Spleen (tissue), 11 donors: ENCODE measurements around the gene KCNG4. TPM values are rescaled to one million over a fixed set of nuclear protein-coding genes. Genes with fewer than 3 reads are reported as not detected.

Experiments used
- DNase-seq: peaks from one replicate; pipeline ENCODE4 v3.0.0-alpha.2; 2020
- H3K27ac ChIP-seq, 8 donors: fragments of 200-600 bp; sonication (generic) in 7 of 8; 1 replicate in 4 of 8; 2 replicates in 4 of 8; pipeline versions ENCODE4 v1.5.0 to v1.8.0; 2016 to 2021; ENCODE audit warnings: inconsistent platforms in 4 of 8, mild to moderate bottlenecking in 4 of 8, moderate library complexity in 1 of 8
- H3K27me3 ChIP-seq, 7 donors: fragments of 200-600 bp; sonication (generic) in 6 of 7; replicated peaks in 1 of 7; 1 replicate in 4 of 7; 2 replicates in 3 of 7; pipeline versions ENCODE4 v1.5.0 to v1.8.0; 2016 to 2021; ENCODE audit warnings: inconsistent platforms in 3 of 7, mild to moderate bottlenecking in 1 of 7
- H3K36me3 ChIP-seq, 6 donors: fragments of 200-600 bp; sonication (generic) in 5 of 6; 1 replicate in 4 of 6; 2 replicates in 2 of 6; pipeline versions ENCODE4 v1.5.0 to v1.8.0; 2016 to 2021; ENCODE audit warnings: inconsistent platforms in 2 of 6
- H3K4me1 ChIP-seq, 6 donors: fragments of 200-600 bp; sonication (generic) in 5 of 6; 1 replicate in 3 of 6; 2 replicates in 3 of 6; pipeline versions ENCODE4 v1.5.0 to v1.8.0; 2016 to 2021; ENCODE audit warnings: inconsistent platforms in 3 of 6
- H3K4me3 ChIP-seq, 8 donors: fragments of 200-600 bp; sonication (generic) in 7 of 8; 1 replicate in 4 of 8; 2 replicates in 4 of 8; pipeline versions ENCODE4 v1.5.0 to v1.8.0; 2016 to 2021; ENCODE audit warnings: inconsistent platforms in 4 of 8, mild to moderate bottlenecking in 4 of 8, moderate library complexity in 2 of 8
- H3K9me3 ChIP-seq, 8 donors: fragments of 200-600 bp; sonication (generic) in 7 of 8; 1 replicate in 4 of 8; 2 replicates in 4 of 8; pipeline versions ENCODE4 v1.5.0 to v1.8.0; 2016 to 2021; ENCODE audit warnings: inconsistent platforms in 4 of 8
- POLR2A ChIP-seq, 3 donors: fragments of 450-650 bp; IDR thresholded peaks; one replicate each; pipeline ENCODE4 v1.5.1; 2017; ENCODE audit warnings: antibody characterized with exemption in 3 of 3, mild to moderate bottlenecking in 1 of 3
- POLR2AphosphoS5 ChIP-seq, 3 donors: sonication (generic); formaldehyde crosslinking; IDR thresholded peaks; one replicate each; pipeline ENCODE4 v1.5.1; 2017; ENCODE audit warnings: antibody characterized with exemption in 3 of 3
- WGBS, 5 donors: extraction: QIAGEN DNeasy Blood & Tissue Kit in 3 of 5; methylation state at CpG; one replicate each; pipeline versions ENCODE4 v1.1.5 to v1.1.7; 2013 to 2018; 5-methylcytosine and 5-hydroxymethylcytosine counted together
- intact Hi-C: fragments of 100-400 bp; cut with DNase I; formaldehyde crosslinking; loops from one replicate; pipeline ENCODE4 v1.15.0; 2023; ENCODE audit warnings: low total_unique reads
- polyA plus RNA-seq, 3 donors: library from polyadenylated mRNA; stranded (reverse); fragments of 200-250 nt; gene quantifications; one replicate each; pipeline ENCODE4 v1.2.1, GENCODE V29; 2013
- total RNA-seq, 7 donors: library from RNA; depleted of rRNA in 3 of 7; stranded (reverse); fragments of >200 nt in 3 of 7; fragmentation: NEBNext Ultra II Directional in 4 of 7; extraction: Animal tissue kit (Norgen Biotek cat#: 25700) in 4 of 7; gene quantifications; one replicate each; pipeline versions ENCODE4 v1.1.0 to v1.2.1, GENCODE V29; 2016 to 2021
- TF ChIP-seq, protein P1 (sequence below), 11 experiments: fragments of 200-600 bp in 7 of 11; fragments of 450-650 bp in 4 of 11; sonication (generic) in 4 of 11; IDR thresholded peaks in 8 of 11; conservative IDR thresholded peaks in 3 of 11; 1 replicate in 7 of 11; 2 replicates in 4 of 11; pipeline versions ENCODE4 v1.4.0 to v1.8.0; 2016 to 2021; ENCODE audit warnings: antibody characterized with exemption in 11 of 11, inconsistent platforms in 4 of 11, mild to moderate bottlenecking in 1 of 11
- donor health status: healthy with polysubstance abuse.
- donor health status: DM: no; HTN: no; CAD: no; lungs with moderate emphysema.
- donor health status: DM: no; HTN: no; CAD: no.
- donor health status: Bipolar disorder and iron deficiency.
- donor health status: healthy.
- donor health status: DM: no; HTN: no; CAD: no.
- donor health status: DM: yes; HTN: yes; CAD: no.

KCNG4 gene
- total and polyA plus RNA-seq, 10 donors, result not detected

GRCh38 chr16:84214451-84215066, 25.3 kb downstream of the KCNG4 start:
- H3K27me3 ChIP-seq, result no peaks in the 10 kb centered on the region
- intact Hi-C loops, result no loop called here
- no peaks in the 10 kb centered on the region for H3K9me3 ChIP-seq
- TF ChIP-seq POLR2AphosphoS5 (IDR thresholded peaks at IDR 0.05) (no peak), POLR2A (IDR thresholded peaks at IDR 0.05) (no peak)
- TF ChIP-seq, protein P1, sequence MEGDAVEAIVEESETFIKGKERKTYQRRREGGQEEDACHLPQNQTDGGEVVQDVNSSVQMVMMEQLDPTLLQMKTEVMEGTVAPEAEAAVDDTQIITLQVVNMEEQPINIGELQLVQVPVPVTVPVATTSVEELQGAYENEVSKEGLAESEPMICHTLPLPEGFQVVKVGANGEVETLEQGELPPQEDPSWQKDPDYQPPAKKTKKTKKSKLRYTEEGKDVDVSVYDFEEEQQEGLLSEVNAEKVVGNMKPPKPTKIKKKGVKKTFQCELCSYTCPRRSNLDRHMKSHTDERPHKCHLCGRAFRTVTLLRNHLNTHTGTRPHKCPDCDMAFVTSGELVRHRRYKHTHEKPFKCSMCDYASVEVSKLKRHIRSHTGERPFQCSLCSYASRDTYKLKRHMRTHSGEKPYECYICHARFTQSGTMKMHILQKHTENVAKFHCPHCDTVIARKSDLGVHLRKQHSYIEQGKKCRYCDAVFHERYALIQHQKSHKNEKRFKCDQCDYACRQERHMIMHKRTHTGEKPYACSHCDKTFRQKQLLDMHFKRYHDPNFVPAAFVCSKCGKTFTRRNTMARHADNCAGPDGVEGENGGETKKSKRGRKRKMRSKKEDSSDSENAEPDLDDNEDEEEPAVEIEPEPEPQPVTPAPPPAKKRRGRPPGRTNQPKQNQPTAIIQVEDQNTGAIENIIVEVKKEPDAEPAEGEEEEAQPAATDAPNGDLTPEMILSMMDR (IDR thresholded peaks at IDR 0.05 in 8 of 11, conservative IDR thresholded peaks at IDR 0.05 in 3 of 11), result no peak
- DNase-seq, result no peak
- H3K4me3 ChIP-seq, result no peak overlapping the region
- WGBS, 5 donors, result 72 to 86% (median 80%) methylated on average over 14 to 15 of the region's 15 CpGs
- no peaks in the 10 kb centered on the region for H3K4me1 ChIP-seq
- H3K27ac ChIP-seq, result no peak overlapping the region
- no peaks in the 10 kb centered on the region for H3K36me3 ChIP-seq

GRCh38 chr16:84212631-84213030, 27.2 kb downstream of the KCNG4 start:
- no peak for DNase-seq
- Histone ChIP-seq H3K27ac (no peak overlapping the region), H3K36me3 (no peaks in the 10 kb centered on the region), H3K4me3 (no peak overlapping the region), H3K27me3 (no peaks in the 10 kb centered on the region), H3K4me1 (no peaks in the 10 kb centered on the region), H3K9me3 (no peaks in the 10 kb centered on the region)
- TF ChIP-seq, protein P1 (IDR thresholded peaks at IDR 0.05 in 8 of 11, conservative IDR thresholded peaks at IDR 0.05 in 3 of 11), result no peak
- TF ChIP-seq POLR2AphosphoS5 (IDR thresholded peaks at IDR 0.05) (no peak), POLR2A (IDR thresholded peaks at IDR 0.05) (no peak)
- intact Hi-C loops, result no loop called here
- WGBS, 5 donors, result 86 to 93% (median 88%) methylated on average over 4 of the region's 4 CpGs

DNA sequence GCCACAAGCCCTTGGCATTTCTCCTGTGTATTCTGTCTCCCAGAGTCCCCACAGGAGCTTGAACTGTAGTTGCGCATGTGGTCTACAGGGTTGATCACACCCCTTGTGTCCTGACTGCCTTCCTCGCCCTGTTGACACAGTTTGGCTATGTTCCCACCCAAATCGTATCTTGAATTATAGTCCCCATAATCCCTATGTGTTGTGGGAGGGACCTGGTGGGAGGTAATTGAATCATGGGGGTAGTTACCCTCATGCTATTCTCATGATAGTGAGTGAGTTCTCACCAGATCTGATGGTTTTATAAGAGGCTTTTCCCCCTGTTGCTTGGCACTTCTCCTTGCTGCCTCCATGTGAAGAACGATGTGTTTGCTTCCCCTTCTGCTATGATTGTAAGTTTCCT, 27.7 kb downstream of the KCNG4 start:
- DNase-seq, result no peak
- 63 to 67% (median 66%) methylated on average over 4 of the region's 4 CpGs for WGBS, 5 donors
- H3K9me3 ChIP-seq, result no peaks in the 10 kb centered on the region
- no peak overlapping the region for H3K27ac ChIP-seq
- no peaks in the 10 kb centered on the region for H3K4me1 ChIP-seq
- no peak overlapping the region for H3K4me3 ChIP-seq
- TF ChIP-seq, protein P1 (IDR thresholded peaks at IDR 0.05 in 8 of 11, conservative IDR thresholded peaks at IDR 0.05 in 3 of 11), result no peak
- TF ChIP-seq POLR2AphosphoS5 (IDR thresholded peaks at IDR 0.05) (no peak), POLR2A (IDR thresholded peaks at IDR 0.05) (no peak)
- no peaks in the 10 kb centered on the region for H3K27me3 ChIP-seq
- H3K36me3 ChIP-seq, result no peaks in the 10 kb centered on the region
- intact Hi-C loops, result no loop called here

DNA sequence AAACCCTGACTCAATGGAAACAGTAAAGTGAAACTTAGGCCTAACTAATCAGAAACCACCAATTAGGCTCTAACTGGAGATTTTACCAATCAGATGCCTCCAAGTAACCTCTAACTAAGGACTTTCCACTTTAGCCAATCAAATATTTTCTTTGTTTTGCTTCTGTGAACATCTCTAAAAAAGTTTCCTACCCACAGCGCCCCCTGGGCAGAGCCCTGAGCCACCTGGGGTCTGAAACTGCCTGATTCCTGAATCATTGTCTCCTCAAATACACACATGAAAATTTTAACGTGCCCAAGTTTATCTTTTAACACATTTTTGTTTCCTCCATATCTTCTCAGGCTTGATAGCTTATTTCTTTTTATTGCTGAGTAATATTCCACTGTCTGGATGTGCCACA, 29.8 kb downstream of the KCNG4 start:
- H3K36me3 ChIP-seq, result no peaks in the 10 kb centered on the region
- H3K4me3 ChIP-seq, result no peak overlapping the region
- DNase-seq, result no peak
- H3K27me3 ChIP-seq, result no peaks in the 10 kb centered on the region
- TF ChIP-seq POLR2A (IDR thresholded peaks at IDR 0.05) (no peak), POLR2AphosphoS5 (IDR thresholded peaks at IDR 0.05) (no peak)
- TF ChIP-seq, protein P1 (IDR thresholded peaks at IDR 0.05 in 8 of 11, conservative IDR thresholded peaks at IDR 0.05 in 3 of 11), result no peak
- intact Hi-C loops, result no loop called here
- WGBS, 5 donors, result 74 to 88% (median 81%) methylated on average over 2 of the region's 2 CpGs
- H3K27ac ChIP-seq, result no peak overlapping the region
- H3K9me3 ChIP-seq, result no peaks in the 10 kb centered on the region
- H3K4me1 ChIP-seq, result no peaks in the 10 kb centered on the region
